OCI-LY7 (cell line): ENCODE measurements around the gene GOLGA6B. TPM values are rescaled to one million over a fixed set of nuclear protein-coding genes. Genes with fewer than 3 reads are reported as not detected.
"Not testable (repeated sequence)": the region's sequence is repeated elsewhere in the genome, so short reads cannot be mapped to it uniquely, and the experiment has no call there.

Experiments used
- BruUV-seq: library from RNA; stranded (reverse); fragments of 400-500 nt; replicated peaks from 2 replicates; lab custom pipeline; 2021; lab: Mats Ljungman, UMichigan
- CTCF ChIA-PET: fragments of 300-600 bp; sonication (Branson Sonifier 250); formaldehyde crosslinking; loops from one replicate; lab custom pipeline; 2022; ENCODE audit warnings: antibody characterized with exemption; ENCODE audit not compliant: unreplicated experiment; lab: Charles Lee
- POLR2A ChIA-PET: fragments of 300-600 bp; sonication (Branson Sonifier 250); formaldehyde crosslinking; loops from one replicate; lab custom pipeline; 2022; ENCODE audit warnings: antibody characterized with exemption; lab: Charles Lee
- DNase-seq: peaks from one replicate; pipeline ENCODE4 v3.0.0-alpha.2; 2015; ENCODE audit warnings: low spot score
- H2AFZ ChIP-seq: fragments of 200-600 bp; sonication (generic), shearing (Covaris generic); 2 replicates; pipeline ENCODE4 v1.6.1; 2014; ENCODE audit warnings: mild to moderate bottlenecking, antibody characterized with exemption, low read length, moderate library complexity
- H3K27ac ChIP-seq: fragments of 200-600 bp; sonication (generic); 2 replicates; pipeline ENCODE4 v1.5.1; 2014; ENCODE audit warnings: mixed run types, low read depth, mild to moderate bottlenecking, moderate library complexity, low read length, inconsistent platforms; ENCODE audit not compliant: poor library complexity, severe bottlenecking
- H3K36me3 ChIP-seq: fragments of 200-600 bp; sonication (generic); 2 replicates; pipeline ENCODE4 v1.6.1; 2014; ENCODE audit warnings: mild to moderate bottlenecking, antibody characterized with exemption, low read length, moderate library complexity, mixed read lengths; ENCODE audit not compliant: insufficient read depth
- H3K4me1 ChIP-seq: fragments of 200-600 bp; sonication (generic); 2 replicates; pipeline ENCODE4 v1.5.1; 2014; ENCODE audit warnings: mild to moderate bottlenecking, low read length; ENCODE audit not compliant: insufficient read depth, poor library complexity, severe bottlenecking
- H3K4me2 ChIP-seq: fragments of 200-600 bp; sonication (generic); 2 replicates; pipeline ENCODE4 v1.6.1; 2014; ENCODE audit warnings: mild to moderate bottlenecking, low read length
- H3K4me3 ChIP-seq: fragments of 200-600 bp; sonication (generic); 2 replicates; pipeline ENCODE4 v1.5.1; 2014; ENCODE audit warnings: mild to moderate bottlenecking, low read depth, low read length; ENCODE audit not compliant: poor library complexity, severe bottlenecking
- H3K79me2 ChIP-seq: fragments of 200-600 bp; sonication (generic); 2 replicates; pipeline ENCODE4 v1.6.1; 2016; ENCODE audit warnings: low read depth, mild to moderate bottlenecking, low read length, moderate library complexity, mixed read lengths; ENCODE audit not compliant: insufficient read depth
- H3K9me2 ChIP-seq: fragments of 200-600 bp; sonication (generic); 2 replicates; pipeline ENCODE4 v1.6.1; 2016; ENCODE audit warnings: mild to moderate bottlenecking, low read length, mixed read lengths; ENCODE audit not compliant: insufficient read depth
- H3K9me3 ChIP-seq: fragments of 200-600 bp; sonication (generic); 2 replicates; pipeline ENCODE4 v1.6.1; 2014; ENCODE audit warnings: mild to moderate bottlenecking, mixed run types, low read length, mixed read lengths
- H4K20me1 ChIP-seq: fragments of 200-600 bp; sonication (generic); 2 replicates; pipeline ENCODE4 v1.6.1; 2014; ENCODE audit warnings: mild to moderate bottlenecking, antibody characterized with exemption, low read length, moderate library complexity, mixed read lengths; ENCODE audit not compliant: insufficient read depth
- CTCF ChIP-seq: fragments of 200-600 bp; sonication (generic); conservative IDR thresholded peaks from 2 replicates; pipeline ENCODE4 v1.5.1; 2014; ENCODE audit warnings: mild to moderate bottlenecking, antibody characterized with exemption, low read length, moderate library complexity, mixed read lengths
- EZH2phosphoT487 ChIP-seq: fragments of 200-600 bp; sonication (generic); IDR thresholded peaks from 2 replicates; pipeline ENCODE4 v1.6.1; 2018; ENCODE audit warnings: low read depth, borderline replicate concordance, mild to moderate bottlenecking, mixed run types, antibody characterized with exemption, low read length, moderate library complexity, mixed read lengths
- intact Hi-C: fragments of 100-400 bp; cut with micrococcal nuclease; formaldehyde crosslinking; loops from one replicate; pipeline ENCODE4 v1.10.0; 2022; ENCODE audit not compliant: unreplicated experiment
- total RNA-seq, 2 experiments: library from RNA; depleted of rRNA in 1 of 2; stranded (reverse); fragments of >200 nt in 1 of 2; shearing (Covaris generic) in 1 of 2; gene quantifications; 2 replicates each; pipeline ENCODE4 v1.2.3, GENCODE V29; 2014 to 2022

Gene GOLGA6B
- total RNA-seq, 2 experiments from 2014 or later = not detected

DNA sequence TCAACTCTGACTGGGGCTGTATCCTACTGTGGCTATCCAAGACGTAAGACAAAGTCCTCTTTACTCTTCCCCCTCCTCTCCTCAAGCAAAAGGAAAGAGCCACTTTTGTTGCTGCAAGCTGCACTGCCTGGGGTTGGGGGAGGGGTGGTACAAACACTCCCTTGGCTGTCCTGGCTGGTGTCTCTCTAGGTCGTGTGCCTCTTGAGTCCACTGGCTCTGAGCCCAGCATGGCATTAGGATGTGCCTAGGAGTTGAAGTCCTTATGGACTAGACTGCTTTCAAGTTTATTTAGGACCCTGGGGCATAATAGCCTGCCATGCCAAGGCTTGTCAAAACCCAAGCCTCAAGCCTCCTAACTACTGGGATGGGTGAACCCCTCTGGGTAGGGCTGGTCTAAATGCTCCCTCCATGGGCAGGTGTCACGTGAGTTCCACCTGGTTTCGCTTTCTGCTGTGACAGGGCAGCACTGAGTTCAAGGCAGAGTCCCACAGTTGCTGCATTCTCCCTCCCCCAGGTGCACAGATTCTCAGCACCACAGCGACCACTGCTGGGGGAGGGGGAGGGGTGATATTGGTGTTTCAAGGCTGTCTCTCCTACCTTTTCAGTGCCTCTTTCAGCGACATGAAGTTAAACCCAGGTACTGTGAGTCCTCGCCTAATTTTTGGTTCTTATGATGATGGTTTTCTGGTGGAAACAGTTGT is 38.8 kb upstream of the GOLGA6B start:
- intact Hi-C loops, H2AFZ ChIP-seq, H3K36me3 ChIP-seq, H3K4me1 ChIP-seq, H3K27ac ChIP-seq, BruUV-seq, H3K4me3 ChIP-seq, POLR2A ChIA-PET, H3K9me2 ChIP-seq, H3K4me2 ChIP-seq, H3K9me3 ChIP-seq, H3K79me2 ChIP-seq, H4K20me1 ChIP-seq, CTCF ChIA-PET: not testable (repeated sequence)
- TF ChIP-seq CTCF = 0 out of 2 replicates have a peak, but pooled peaks have one; percentile 26
- peak; percentile 36 for DNase-seq

DNA sequence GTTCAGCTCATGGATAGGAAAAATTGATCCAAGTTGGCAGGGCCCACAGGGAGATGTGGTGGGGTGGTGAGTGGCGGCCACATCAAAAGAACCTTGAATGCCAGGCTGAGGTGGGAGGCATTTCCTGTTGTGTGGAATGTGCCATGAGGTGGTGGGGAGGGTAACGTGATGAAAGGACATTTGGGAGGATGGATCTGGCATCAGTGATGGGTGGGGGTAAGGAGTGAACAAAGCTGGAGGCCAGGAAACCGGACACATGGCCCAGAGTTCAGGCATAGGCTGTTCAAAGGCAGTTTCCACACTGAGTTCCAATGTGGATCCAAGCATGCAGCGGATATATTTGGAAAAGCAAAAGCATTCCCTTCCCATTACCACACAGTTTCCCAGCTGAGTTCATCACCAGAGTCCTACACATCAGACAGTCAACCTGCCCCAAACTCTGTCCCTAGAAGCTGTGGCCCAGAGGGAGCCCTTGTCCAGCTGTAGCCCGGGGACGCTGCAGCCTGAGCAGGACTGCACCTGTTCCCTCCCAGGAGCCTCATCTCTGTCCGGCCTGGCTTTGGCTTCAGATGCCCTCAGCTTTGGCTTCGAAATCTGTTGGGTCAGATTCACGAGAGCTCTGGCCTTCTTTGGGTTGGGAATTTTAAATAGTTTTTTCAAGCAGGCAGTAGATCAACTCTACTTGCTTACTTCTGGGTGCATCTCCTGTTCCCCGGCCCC is 37.8 kb upstream of the GOLGA6B start:
- intact Hi-C loops = no loop called here
- Histone ChIP-seq H3K27ac (no peak overlapping the region), H3K4me2 (no peak overlapping the region), H3K9me3 (no peaks in the 10 kb centered on the region), H3K9me2 (no peaks in the 10 kb centered on the region), H4K20me1 (no peaks in the 10 kb centered on the region), H3K4me1 (no peaks in the 10 kb centered on the region), H2AFZ (no peak overlapping the region), H3K79me2 (no peaks in the 10 kb centered on the region), H3K36me3 (no peaks in the 10 kb centered on the region), H3K4me3 (no peak overlapping the region)
- CTCF ChIA-PET = no interaction called here
- TF ChIP-seq EZH2phosphoT487 = no peak
- TF ChIP-seq CTCF = no peak
- BruUV-seq = no TSS peak
- POLR2A ChIA-PET = no interaction called here
- no peak for DNase-seq

- intact Hi-C loops, CTCF ChIA-PET, H3K27ac ChIP-seq, H3K36me3 ChIP-seq, H3K4me1 ChIP-seq, H3K9me2 ChIP-seq, H2AFZ ChIP-seq, H3K4me3 ChIP-seq, H4K20me1 ChIP-seq, H3K4me2 ChIP-seq, H3K9me3 ChIP-seq, H3K79me2 ChIP-seq, DNase-seq, BruUV-seq: not testable (repeated sequence)
- POLR2A ChIA-PET = interaction anchor here (0.6 kb wide), 1 partner anchor 318 kb away, joined by 3 read pairs; no protein-coding TSS in a partner anchor
Observed at GRCh38 chr15:72623854-72624253, 30.6 kb upstream of the GOLGA6B start.

- H3K36me3 ChIP-seq, H4K20me1 ChIP-seq, H3K4me2 ChIP-seq, H3K9me2 ChIP-seq, H3K79me2 ChIP-seq, H3K4me3 ChIP-seq, intact Hi-C loops, POLR2A ChIA-PET, DNase-seq, H3K4me1 ChIP-seq, BruUV-seq, H3K27ac ChIP-seq, H3K9me3 ChIP-seq, CTCF ChIA-PET, H2AFZ ChIP-seq: not testable (repeated sequence)
Observed at GRCh38 chr15:72626153-72626552, 28.3 kb upstream of the GOLGA6B start.
